Measurements from ENCODE around the gene N4BP3.
"Not testable (repeated sequence)": the region's sequence is repeated elsewhere in the genome, so short reads cannot be mapped to it uniquely, and the experiment has no call there.

Gene N4BP3, protein sequence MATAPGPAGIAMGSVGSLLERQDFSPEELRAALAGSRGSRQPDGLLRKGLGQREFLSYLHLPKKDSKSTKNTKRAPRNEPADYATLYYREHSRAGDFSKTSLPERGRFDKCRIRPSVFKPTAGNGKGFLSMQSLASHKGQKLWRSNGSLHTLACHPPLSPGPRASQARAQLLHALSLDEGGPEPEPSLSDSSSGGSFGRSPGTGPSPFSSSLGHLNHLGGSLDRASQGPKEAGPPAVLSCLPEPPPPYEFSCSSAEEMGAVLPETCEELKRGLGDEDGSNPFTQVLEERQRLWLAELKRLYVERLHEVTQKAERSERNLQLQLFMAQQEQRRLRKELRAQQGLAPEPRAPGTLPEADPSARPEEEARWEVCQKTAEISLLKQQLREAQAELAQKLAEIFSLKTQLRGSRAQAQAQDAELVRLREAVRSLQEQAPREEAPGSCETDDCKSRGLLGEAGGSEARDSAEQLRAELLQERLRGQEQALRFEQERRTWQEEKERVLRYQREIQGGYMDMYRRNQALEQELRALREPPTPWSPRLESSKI

DNA sequence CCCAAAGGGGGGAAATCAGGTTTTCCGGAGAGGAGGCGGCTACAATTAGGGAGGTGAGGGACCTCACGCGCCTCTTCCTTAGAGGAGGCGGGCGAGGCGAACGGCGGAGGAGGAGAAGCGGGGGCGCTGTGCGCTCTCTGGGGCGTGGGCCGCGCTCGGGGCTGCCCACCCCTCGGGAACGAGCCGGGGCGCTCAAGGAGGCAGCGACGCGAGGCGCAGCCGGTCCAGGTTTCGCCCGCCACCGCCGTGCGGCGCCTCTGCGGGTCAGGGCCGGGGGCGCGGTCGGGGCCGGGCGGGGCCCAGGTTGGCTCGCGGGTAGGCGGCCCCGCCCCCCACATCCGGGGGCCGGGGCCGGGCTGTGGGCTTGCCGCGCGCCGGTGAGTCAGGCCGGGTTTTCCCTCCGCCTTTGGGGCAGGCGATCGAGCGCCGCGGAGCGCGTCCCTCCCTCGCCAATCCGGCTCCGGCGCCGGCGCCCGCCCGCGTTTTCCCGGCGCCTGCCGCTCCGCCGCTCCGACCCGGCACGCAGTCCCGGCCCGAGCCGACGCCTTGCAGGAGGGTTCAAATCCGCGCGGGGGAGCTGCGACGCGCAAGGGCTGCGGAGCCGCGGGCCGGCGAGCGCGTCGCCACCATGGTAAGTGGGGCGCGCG, at the start of gene N4BP3:
TSS of gene N4BP3 (plus strand) at position 392 of the 647 bp plus-strand sequence. CDS start 6,052 bp downstream, outside the sequence.
- peak; percentile 57 for DNase-seq

DNA sequence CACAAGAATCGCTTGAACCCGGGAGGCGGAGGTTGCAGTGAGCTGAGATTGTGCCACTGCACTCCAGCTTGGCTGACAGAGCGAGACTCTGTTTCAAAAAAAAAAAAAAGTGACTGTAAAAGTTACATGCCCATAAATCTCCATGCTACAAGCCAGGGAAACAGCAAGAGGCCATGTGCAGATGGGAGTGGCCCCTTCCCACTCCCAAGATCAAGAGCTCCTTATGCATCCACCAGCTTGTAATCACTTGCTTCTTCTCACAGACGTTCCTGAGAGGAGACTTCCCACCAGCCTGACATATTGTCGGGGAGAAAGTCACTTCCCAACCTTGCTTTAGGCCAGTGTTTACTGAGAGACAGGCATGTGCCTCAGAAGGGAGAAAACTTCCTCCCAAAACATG, 45.6 kb upstream of the N4BP3 start:
- no peak for DNase-seq

DNA sequence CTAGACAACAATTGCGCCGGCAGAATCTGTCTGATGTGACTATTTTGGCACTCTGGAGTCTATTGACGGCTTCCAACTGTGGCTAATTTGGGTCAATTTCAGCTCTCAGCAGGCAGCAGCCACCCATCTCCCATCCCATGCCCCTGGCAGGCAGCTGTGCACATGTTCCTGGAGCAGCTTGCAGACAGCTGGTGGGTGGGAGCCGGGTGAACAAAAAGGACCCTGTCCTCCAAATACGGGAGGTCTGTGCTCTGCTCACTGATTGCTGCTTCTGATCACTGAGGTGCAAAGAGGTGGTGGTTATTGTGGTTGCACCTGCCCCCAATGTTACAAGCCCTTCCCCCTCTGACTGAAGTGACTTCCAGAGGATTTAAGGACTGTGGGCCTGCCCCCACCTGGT, 45.0 kb upstream of the N4BP3 start:
- DNase-seq: peak; percentile 77

DNA sequence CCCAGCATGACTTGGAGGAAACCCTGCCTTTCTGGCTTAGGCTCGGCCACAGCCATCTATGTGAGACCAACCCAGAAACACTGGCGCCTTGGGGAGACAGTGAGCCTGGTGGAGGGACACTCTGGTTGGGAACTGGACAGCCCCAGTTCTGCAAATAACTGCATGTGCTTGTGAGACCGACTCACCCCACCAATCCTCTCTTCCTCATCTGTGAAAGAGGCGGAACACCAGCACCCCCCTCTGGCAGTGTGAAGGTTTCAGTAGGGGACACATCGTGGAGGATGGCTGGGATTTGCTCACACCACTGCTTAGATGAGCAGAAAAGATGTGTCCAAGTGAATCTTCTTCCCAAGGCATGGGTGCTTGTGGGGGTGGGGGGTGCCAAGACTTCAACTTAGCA, 43.4 kb upstream of the N4BP3 start:
- no peak for DNase-seq

DNA sequence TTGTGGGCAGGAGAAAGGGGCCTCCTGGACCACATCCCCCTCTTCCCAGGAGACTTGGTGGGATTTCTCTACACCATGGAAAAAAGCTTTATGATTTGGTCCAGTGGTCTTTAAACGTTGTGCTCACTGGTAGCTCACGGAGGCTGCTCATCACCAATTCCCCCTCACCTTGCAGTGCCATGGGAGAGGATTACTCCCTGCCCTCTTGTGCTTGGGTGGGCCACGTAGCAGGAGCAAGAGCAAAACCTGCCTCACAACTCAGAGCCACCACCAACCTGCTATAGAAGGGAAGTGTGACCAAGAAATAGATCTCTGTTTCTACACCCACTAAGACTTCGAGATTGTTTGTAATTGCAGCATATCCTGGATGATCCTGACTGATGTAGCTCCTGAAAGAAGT, 42.2 kb upstream of the N4BP3 start:
- DNase-seq: no peak

DNA sequence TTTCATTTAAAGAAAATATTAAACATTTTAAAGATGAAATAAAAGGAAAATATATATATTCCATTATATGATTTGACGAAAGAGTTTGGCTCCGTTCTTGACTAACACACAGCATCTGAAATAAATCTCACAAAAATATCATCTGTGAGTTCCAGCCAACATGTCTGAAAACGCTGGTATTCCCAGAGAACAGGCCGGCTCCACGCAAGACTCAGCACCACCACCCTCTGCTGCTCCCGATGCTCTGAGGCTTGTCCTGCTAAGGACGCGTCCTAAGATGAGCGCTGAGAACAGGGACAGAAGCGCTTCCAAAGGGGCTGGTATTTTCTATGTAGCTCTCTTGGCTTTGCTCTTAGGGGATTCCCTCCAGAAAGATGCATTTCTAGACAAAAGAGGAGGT, 40.6 kb upstream of the N4BP3 start:
- no peak for DNase-seq

DNA sequence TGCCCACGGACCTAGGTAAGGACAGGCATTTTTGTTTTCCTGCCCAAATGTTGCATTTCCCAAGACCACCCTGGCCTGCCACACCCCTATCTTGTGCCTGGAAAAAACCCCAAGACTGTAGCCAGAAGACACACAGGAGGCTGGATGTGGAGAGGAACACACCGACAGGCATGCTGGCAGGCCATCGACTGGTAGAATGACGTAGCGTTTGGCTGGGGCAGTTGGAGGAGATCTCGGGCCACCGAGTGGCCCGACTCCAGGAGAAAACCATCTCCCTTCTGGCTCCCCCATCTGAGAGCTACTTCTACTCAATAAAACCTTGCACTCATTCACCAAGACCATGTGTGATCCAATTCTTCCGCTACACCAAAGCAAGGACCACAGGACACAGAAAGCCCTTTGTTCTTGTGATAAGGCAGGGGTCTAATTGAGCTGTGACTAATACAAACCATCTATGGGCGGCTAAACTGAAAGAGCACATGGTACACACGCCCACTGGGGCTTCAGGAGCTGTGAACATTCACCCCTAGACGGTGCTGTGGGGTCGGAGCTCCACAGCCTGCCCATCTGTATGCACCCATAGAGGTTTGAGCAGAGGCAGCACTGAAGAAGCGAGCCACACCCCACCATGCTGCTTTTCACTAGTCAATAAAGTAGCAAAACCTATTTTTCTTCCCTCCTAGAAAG, 38.9 kb upstream of the N4BP3 start:
- DNase-seq: no peak

DNA sequence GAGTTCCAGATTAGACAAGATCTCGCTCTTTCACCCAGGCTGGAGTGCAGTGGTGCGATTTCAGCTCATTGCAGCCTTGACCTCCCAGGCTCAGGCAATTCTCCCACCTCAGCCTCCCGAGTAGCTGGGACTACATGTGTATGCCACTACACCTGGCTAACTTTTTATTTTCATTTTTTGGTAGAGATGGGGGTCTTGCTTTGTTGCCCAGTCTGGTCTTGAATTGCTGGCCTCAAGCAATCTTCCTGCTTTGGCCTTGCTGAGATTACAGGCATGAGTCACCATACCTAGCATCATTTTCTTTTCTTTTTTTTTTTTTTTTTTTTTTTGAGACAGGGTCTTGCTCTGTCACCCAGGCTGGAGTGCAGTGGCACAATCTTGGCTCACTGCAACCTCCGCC, 36.4 kb upstream of the N4BP3 start:
- not testable (repeated sequence) for DNase-seq

DNA sequence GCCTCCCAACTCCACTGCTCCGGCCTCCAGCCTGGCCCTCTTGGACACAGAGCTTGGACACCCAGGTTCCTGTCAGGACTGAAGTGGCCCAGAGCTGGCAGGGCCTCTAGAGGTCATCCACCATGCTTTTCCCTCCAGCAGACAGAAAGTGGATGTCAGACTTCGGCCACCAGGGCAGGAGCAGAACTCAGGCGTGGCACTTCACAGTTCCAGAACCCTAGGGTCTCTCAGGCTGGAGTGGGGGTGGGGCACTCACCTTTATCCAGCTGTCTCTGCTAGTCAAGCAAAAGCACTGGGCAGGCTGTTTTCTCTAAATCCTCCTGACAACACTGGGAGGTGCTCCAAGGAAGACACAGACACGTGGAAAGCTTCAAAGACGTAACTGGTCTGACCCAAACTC, 35.6 kb upstream of the N4BP3 start:
- DNase-seq: no peak

DNA sequence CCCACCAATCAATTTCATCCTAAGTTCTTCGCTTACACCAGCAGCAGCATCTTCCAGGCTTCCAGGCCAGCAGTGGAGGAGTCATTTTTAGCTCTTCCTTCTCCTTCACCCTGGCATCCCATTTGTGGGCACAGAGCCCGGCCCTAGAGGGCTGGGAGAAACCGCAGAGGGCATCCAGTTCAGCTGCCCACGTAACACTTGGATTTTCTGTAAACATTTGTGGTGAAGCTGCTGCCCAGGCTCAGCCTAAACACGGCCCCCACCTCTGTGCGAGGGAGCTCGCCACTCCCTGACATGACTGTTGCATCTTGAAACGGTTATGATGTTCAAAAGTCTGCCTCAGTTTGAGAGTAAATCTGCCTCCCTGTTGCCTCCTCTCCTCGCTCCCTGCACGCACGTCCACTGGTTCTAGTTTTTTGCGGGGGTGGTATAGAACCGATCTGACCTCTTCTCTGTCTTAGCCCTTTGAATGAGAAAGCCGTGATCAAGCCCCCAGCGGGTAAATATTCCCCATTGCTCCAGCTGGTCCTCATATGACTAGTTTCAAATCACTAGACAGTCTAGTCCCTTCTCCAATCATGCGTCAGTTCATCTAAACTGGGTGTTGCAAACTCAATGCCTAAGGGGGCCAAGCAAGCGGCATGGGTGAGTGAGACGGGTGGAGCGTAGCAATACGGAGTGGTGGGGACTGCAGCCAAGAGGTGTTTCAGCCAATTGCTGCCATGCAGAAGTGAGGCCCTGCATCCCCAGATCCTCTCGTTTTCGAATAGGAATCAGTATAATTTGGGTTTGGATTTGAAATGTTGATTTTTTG, 34.9 kb upstream of the N4BP3 start:
- no peak for DNase-seq

DNA sequence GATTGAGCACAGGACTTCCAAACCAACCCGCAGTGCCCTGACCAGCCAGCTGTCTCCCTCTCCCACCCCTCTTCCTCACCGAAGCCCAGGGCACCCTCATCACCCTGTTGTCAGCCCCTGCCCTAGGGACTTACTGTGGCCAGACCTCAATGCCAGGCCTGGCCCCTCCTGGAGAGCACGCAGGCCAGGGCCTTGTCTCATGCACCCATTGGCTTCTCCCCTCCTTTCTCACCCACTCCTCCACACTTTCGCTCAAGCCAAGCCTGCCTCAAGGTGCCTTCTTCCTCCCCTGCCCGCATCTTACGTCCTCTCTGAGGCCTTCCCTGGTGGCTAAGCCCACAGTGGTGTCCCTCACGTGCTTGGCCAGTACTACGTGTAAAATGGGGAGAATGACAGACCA, 33.3 kb upstream of the N4BP3 start:
- no peak for DNase-seq

DNA sequence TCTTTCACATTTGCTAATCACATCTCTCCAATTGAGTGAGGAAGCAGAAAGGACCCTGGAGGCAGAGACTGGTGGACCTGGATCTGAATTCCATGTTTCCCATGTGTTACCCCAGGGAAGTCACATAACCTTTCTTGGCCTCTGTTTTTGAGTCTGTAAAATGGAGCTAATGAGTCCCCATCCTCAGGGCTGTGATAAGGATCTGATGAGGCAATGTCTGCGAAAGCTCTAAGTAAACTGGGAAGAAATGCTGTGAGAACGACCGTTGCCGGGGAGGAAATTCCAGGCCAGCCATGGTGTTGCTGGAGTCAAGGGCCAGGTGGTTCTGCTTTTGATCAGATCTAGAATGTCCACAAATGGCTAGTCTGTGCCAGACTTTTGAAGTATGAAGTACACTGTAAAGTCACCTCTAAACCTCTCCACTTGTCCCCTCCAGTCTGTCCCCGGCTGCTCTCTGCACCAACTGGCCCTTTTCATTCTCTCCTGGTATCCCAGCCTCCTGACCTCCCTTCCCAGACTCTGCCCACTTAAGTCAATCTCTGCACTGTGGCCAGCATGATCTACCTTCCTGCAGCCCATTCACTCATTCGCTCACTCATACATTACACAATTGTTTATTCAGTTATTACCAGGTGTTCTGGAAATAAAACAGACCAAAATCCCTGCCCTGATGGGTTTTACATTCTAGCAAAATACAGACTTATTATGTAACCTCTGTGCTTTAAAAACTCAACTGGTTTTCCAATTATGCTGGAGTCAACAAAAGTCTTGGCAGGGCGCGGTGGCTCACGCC, 32.5 kb upstream of the N4BP3 start:
- DNase-seq: no peak

DNA sequence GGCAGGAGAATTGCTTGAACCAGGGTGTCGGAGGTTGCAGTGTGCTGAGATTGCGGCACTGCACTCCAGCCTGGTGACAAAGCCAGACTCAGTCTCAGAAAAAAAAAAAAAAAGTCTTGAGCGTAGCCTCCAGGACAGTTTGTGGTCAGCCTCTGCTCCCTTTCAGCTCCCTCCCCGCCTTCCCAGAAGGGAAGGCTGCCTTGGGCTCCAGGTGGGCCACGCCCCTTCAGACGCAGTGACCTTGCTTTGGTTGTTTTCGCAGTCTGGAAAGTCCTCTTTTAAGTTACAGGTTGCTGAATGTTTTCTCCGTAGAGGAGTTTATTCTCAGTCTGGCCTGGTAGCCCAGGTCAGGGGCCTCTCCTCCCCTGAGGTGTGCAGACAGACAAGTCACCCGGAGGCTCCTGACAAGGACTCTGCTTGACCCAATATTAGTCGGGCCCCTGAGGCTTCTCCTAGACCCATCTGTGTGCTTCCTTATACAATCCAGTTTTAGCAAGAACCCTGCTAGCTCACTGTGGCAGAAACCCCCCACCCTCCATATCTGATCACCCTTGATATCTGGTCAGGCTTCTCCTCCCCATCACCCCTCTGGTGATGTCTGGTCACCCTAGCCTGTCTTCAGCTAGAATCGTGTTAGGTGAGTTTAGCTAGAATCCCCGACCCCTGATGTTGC, 31.6 kb upstream of the N4BP3 start:
- no peak for DNase-seq

DNA sequence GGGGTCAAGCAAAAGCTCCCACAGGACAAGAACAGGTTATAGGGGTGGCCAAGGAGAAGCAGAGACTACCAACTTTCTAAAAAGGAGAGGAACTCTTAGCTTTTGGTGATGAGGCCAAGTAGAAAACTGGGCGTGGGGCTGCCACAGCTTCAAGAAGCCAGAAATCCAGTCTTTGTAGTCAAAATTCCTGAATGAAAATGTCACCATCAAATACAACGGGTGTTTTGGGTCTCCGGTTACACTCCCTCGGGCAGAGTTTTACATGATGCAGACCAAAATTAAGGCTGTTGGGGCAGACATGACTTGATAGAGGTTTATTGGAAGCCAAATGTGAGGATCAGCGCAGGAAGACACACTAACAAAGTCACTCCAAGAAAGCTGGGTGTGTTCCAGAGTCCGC, 29.4 kb upstream of the N4BP3 start:
- no peak for DNase-seq

DNA sequence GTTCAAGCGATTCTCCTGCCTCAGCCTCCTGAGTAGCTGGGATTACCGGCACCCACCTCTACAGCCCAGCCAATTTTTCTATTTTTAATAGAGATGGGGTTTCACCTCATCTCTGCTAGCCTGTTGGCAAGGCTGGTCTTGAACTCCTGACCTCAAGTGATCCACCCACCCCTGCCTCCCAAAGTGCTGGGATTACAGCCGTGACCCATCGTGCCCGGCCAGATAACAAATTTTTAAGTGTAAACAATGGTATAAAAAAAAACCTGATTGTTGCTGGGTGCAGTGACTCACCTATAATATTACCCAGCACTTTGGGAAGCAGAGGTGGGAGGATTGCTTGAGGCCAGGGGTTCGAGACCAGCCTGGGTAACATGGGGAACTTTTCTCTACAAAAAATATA, 28.0 kb upstream of the N4BP3 start:
- no peak for DNase-seq

DNA sequence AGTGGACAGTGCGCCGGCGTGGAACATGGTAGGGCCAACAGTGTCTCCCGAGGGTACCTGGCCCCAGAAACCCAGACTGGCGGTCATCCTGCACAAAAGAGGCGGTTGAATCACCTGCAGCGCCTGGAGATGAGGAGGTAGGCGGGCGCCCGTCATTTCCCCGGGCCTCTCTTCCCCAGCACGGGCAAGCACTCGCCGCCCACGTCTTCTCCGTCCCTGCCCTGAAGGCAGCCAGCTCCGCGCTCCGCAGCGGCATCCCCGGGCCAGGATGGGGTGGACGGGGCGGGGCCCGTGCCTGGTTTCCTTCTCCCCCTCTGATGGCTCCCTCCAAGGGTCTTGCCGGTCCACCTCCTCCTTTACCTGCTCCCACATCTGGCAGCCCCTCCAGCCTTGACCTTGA, 27.1 kb upstream of the N4BP3 start:
- no peak for DNase-seq

DNA sequence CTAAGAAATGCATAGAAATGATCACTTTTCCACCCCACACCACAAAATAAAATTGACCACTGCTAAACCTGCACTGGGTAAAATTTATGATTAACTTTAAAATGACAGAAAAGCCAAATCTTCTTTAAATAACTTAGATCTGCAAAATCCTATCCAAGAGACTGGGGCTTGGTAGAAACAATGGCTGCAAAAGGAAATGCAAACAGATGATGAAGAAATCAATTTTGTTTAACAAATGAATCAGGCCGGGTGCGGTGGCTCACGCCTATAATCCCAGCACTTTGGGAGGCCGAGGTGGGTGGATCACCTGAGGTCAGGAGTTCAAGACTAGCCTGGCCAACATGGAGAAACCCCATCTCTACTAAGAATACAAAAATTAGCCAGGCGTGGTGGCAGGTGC, 26.1 kb upstream of the N4BP3 start:
- not testable (repeated sequence) for DNase-seq

DNA sequence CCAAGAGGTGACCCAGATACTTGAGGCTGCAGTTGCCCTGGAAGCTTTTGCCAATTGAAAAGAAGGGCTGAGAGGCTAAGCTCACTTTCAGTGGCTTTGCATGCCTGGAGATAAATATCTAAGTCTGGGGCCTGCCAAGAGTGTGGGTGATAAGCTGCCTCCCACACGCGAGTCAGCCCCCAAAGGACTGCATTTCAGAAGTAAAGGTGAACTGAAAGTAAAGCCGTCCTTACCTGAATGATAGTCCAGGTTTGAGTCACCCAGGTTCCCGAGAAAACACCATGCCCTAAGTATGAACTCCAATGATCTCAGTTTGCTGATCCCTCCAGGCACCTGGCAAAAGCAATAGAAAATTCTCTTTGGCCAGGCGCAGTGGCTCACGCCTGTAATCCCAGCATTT, 22.5 kb upstream of the N4BP3 start:
- DNase-seq: no peak

DNA sequence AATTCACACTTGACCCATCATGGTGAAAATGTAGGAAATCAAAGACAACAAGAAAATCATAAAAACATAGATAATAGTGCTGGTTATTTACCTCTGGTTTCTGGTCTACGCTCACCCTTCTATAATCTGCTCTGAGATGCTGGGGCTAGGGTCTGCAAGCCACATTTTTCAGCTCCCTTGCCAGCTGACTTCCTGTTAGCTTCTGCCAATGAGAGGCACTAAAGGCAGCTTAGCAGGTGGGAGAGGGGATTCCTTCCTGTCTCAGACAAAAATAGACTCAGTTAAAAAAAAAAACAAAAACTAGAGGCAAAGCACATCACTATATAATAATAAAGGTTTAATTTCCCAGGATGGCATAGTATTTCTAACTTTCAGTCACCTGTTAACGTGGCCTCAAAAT, 20.2 kb upstream of the N4BP3 start:
- DNase-seq: no peak

DNA sequence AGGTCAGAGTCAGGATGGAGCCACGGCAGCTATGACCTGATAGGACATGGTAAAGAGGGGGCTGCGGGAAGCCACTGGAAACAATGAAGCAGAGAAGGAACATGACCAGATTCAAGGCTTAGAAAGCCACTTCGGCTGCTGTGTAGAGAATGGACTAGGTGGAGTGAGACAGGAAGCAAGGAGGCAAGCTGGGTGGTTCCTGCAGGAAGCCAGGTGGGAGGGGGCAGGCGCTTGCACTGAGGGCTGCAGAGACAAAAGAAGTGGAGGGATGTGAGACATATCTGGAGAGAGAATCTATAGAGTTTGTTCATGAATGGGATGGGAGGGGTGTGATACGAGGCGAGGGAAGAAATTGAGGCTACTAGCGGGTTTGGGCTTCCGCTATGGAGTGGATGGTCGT, 19.0 kb upstream of the N4BP3 start:
- no peak for DNase-seq

DNA sequence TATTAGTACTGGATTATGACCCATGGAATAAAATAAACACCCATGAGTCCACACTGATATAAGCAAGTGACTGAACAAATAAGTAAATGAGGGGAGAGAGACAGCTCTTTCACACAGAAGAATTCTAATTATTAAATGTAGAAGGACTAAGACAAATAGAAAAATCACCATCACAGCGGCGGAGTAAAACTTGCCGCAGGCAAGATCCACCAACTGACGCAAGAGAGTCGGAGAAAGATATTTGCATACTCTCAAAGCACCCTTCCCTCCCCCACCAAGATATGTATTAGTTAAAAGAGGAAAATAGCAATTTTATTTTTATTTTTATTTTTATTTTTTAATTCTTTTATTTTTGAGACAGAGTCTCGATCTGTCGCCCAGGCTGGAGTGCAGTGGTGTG, 14.6 kb upstream of the N4BP3 start:
- no peak for DNase-seq

DNA sequence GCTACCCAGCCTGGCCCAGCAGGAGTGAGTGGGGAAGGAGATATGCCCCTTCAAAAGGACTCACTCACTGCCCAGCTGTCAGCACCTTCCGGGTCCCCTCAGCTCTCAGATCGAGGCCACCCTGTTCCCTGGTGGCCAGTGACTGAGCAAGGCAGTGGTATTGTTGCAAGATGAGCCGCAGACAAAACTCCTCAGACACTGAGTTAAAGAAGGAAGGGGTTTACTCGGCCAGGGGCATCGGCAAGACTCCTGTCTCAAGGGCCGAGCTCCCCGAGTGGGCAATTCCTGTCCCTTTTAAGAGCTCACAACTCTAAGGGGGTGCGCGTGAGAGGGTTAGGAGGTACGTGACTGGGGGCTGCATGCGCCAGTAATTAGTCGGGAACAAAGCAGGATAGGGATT, 9.7 kb upstream of the N4BP3 start:
- DNase-seq: no peak

Data from NCI-H1105 (cell line).